ENCODE measurements around the gene NQO1.

Gene NQO1

DNA sequence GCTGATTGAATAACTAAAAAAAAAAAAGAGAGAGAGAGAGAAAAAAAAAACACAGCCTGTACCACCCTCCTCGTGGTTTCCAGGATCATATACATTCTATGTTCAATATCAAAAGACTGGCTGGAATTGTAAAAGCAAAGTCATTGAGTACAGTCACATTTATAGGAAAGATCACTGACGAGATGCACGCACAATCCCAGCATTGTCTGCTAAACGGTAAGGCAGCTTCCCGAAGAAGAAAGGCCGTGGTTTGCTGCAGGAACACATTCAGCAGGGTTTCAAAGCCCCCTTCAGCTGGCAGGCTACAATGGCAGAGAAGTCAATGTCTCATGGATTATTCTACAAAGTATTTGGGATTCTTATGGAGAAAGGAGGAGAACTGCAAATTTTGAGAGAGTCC is 9.3 kb downstream of the NQO1 start:
- Histone ChIP-seq H3K4me2 (ENCODE audit: low read length) (no peak overlapping the region), H3K36me3 (ENCODE audit: control insufficient read depth, low read length) (no peaks in the 10 kb centered on the region), H3K27ac (ENCODE audit: low read depth, low read length) (no peak overlapping the region), H3K27me3 (ENCODE audit: control insufficient read depth, low read length) (no peaks in the 10 kb centered on the region), H3K9me3 (ENCODE audit: control insufficient read depth, insufficient read depth, low read length) (no peaks in the 10 kb centered on the region), H3F3A (ENCODE audit: control insufficient read depth, insufficient read depth) (no peaks in the 10 kb centered on the region), H4K20me1 (ENCODE audit: control insufficient read depth, insufficient read depth, low read depth, low read length) (no peaks in the 10 kb centered on the region), H3K4me3 (ENCODE audit: low read length) (no peak overlapping the region), H3K9me2 (replicated peaks; ENCODE audit: control insufficient read depth, low read length) (no peaks in the 10 kb centered on the region), H3K79me2 (ENCODE audit: control insufficient read depth, low read length) (no peaks in the 10 kb centered on the region), H3K4me1 (ENCODE audit: control insufficient read depth, low read length) (no peaks in the 10 kb centered on the region)
- TF ChIP-seq, protein P1, sequence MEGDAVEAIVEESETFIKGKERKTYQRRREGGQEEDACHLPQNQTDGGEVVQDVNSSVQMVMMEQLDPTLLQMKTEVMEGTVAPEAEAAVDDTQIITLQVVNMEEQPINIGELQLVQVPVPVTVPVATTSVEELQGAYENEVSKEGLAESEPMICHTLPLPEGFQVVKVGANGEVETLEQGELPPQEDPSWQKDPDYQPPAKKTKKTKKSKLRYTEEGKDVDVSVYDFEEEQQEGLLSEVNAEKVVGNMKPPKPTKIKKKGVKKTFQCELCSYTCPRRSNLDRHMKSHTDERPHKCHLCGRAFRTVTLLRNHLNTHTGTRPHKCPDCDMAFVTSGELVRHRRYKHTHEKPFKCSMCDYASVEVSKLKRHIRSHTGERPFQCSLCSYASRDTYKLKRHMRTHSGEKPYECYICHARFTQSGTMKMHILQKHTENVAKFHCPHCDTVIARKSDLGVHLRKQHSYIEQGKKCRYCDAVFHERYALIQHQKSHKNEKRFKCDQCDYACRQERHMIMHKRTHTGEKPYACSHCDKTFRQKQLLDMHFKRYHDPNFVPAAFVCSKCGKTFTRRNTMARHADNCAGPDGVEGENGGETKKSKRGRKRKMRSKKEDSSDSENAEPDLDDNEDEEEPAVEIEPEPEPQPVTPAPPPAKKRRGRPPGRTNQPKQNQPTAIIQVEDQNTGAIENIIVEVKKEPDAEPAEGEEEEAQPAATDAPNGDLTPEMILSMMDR (IDR thresholded peaks at IDR 0.05; ENCODE audit: low read depth, low read length, poor library complexity, severe bottlenecking), result no peak
- no peak for TF ChIP-seq EZH2phosphoT487 (IDR thresholded peaks at IDR 0.05; ENCODE audit: borderline replicate concordance, low read length)

DNA sequence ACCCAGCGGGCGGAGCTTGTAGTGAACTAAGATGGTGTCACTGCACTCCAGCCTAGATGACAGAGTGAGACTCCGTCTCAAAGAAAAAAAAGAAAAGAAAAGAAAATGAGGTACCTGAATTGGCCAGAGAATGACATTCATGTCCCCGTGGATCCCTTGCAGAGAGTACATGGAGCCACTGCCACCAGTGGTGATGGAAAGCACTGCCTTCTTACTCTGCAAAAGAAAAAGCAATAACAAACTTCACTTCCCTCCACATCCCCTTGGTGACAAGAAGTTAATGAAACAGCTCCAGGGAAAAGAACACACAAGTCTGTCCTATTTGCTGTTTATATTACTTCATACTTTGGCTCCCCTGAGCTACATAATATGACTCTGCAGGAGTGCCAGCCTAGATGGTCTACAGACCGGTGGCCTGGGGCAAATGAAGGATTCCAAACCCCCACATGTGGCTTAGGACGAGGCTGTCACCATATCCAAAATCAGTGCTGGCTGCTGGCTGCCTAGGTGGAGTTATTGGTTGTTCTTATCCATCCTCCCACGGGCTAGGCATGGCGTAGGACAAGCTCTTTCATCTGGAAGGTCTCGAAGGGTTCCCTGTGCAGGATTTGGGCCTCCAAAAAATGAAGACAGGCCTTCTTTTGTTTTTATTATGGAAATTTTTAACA is 13.3 kb downstream of the NQO1 start:
- Histone ChIP-seq H3K9me2 (replicated peaks; ENCODE audit: control insufficient read depth, low read length) (no peaks in the 10 kb centered on the region), H3K9me3 (ENCODE audit: control insufficient read depth, insufficient read depth, low read length) (no peaks in the 10 kb centered on the region), H3K36me3 (ENCODE audit: control insufficient read depth, low read length) (no peaks in the 10 kb centered on the region), H3F3A (ENCODE audit: control insufficient read depth, insufficient read depth) (no peaks in the 10 kb centered on the region), H3K79me2 (ENCODE audit: control insufficient read depth, low read length) (no peaks in the 10 kb centered on the region), H3K27me3 (ENCODE audit: control insufficient read depth, low read length) (no peaks in the 10 kb centered on the region), H3K27ac (ENCODE audit: low read depth, low read length) (no peak overlapping the region), H3K4me3 (ENCODE audit: low read length) (no peak overlapping the region), H3K4me1 (ENCODE audit: control insufficient read depth, low read length) (no peaks in the 10 kb centered on the region), H3K4me2 (ENCODE audit: low read length) (no peak overlapping the region), H4K20me1 (ENCODE audit: control insufficient read depth, insufficient read depth, low read depth, low read length) (no peaks in the 10 kb centered on the region)
- no peak for TF ChIP-seq EZH2phosphoT487 (IDR thresholded peaks at IDR 0.05; ENCODE audit: borderline replicate concordance, low read length)
- TF ChIP-seq, protein P1 (IDR thresholded peaks at IDR 0.05; ENCODE audit: low read depth, low read length, poor library complexity, severe bottlenecking), result no peak

- Histone ChIP-seq H3K79me2 (ENCODE audit: control insufficient read depth, low read length) (no peaks in the 10 kb centered on the region), H3K36me3 (ENCODE audit: control insufficient read depth, low read length) (no peaks in the 10 kb centered on the region), H3K27me3 (ENCODE audit: control insufficient read depth, low read length) (no peaks in the 10 kb centered on the region), H3K4me1 (ENCODE audit: control insufficient read depth, low read length) (no peaks in the 10 kb centered on the region), H3K9me3 (ENCODE audit: control insufficient read depth, insufficient read depth, low read length) (no peaks in the 10 kb centered on the region), H3K27ac (ENCODE audit: low read depth, low read length) (no peak overlapping the region), H3K4me2 (ENCODE audit: low read length) (no peak overlapping the region), H3F3A (ENCODE audit: control insufficient read depth, insufficient read depth) (0 out of 2 replicates have a peak, but pooled peaks cover 3% of the 10 kb centered on the region), H4K20me1 (ENCODE audit: control insufficient read depth, insufficient read depth, low read depth, low read length) (no peaks in the 10 kb centered on the region), H3K4me3 (ENCODE audit: low read length) (no peak overlapping the region), H3K9me2 (replicated peaks; ENCODE audit: control insufficient read depth, low read length) (no peaks in the 10 kb centered on the region)
- no peak for TF ChIP-seq EZH2phosphoT487 (IDR thresholded peaks at IDR 0.05; ENCODE audit: borderline replicate concordance, low read length)
- TF ChIP-seq, protein P1 (IDR thresholded peaks at IDR 0.05; ENCODE audit: low read depth, low read length, poor library complexity, severe bottlenecking), result no peak
Observed at GRCh38 chr16:69712277-69712676, 14.1 kb downstream of the NQO1 start.
